Epithelial cell of proximal tubule (primary cell): ENCODE measurements around the gene AUH. TPM values are rescaled to one million over a fixed set of nuclear protein-coding genes. Genes with fewer than 3 reads are reported as not detected.
A peak's percentile ranks its signal among the peaks of the same experiment; 100 is the strongest.

Experiments used
- DNase-seq: peaks from one replicate; pipeline ENCODE4 v3.0.0-alpha.2; 2011; ENCODE audit warnings: low read depth
- H3K4me3 ChIP-seq: 2 replicates; pipeline ENCODE4 v1.5.1; 2011; ENCODE audit warnings: low read depth, mild to moderate bottlenecking, low read length
- CTCF ChIP-seq: conservative IDR thresholded peaks from 2 replicates; pipeline ENCODE4 v1.5.1; 2012; ENCODE audit warnings: low read depth, mild to moderate bottlenecking, low read length
- total RNA-seq: library from RNA; depleted of rRNA; stranded (reverse); fragments of >200 nt; gene quantifications from 2 replicates; pipeline ENCODE4 v1.2.3, GENCODE V29; 2015

The AUH gene
- total RNA-seq, 1 donor from 2014 or later = 16.8 TPM

- TF ChIP-seq CTCF = no peak
- no peak overlapping the region for H3K4me3 ChIP-seq
- DNase-seq = no peak
Measured at GRCh38 chr9:91208837-91209236, 152.9 kb downstream of the AUH start.

- no peak for DNase-seq
- TF ChIP-seq CTCF = no peak
- H3K4me3 ChIP-seq = no peak overlapping the region
Measured at GRCh38 chr9:91208419-91208745, 153.3 kb downstream of the AUH start.

GRCh38 chr9:91207729-91208418 is 153.8 kb downstream of the AUH start:
- no peak for TF ChIP-seq CTCF
- DNase-seq = no peak
- H3K4me3 ChIP-seq = peak overlapping the region; percentile 0

GRCh38 chr9:91207397-91207728 is 154.4 kb downstream of the AUH start:
- no peak for DNase-seq
- no peak overlapping the region for H3K4me3 ChIP-seq
- TF ChIP-seq CTCF = no peak

- TF ChIP-seq CTCF = no peak
- no peak for DNase-seq
- H3K4me3 ChIP-seq = no peak overlapping the region
Measured at GRCh38 chr9:91206806-91207205, 154.9 kb downstream of the AUH start.

- no peak overlapping the region for H3K4me3 ChIP-seq
- no peak for DNase-seq
- no peak for TF ChIP-seq CTCF
Measured at GRCh38 chr9:91202736-91203283, 158.9 kb downstream of the AUH start.

GRCh38 chr9:91200692-91201336 is 160.9 kb downstream of the AUH start:
- DNase-seq = no peak
- no peak overlapping the region for H3K4me3 ChIP-seq
- TF ChIP-seq CTCF = no peak
